K562 (cell line): ENCODE measurements around the gene ERI2. TPM values are rescaled to one million over a fixed set of nuclear protein-coding genes. Genes with fewer than 3 reads are reported as not detected.
A peak's percentile ranks its signal among the peaks of the same experiment; 100 is the strongest.

ENCODE experiments used
- BRD9 ChIP-seq: fragments of 450-650 bp; IDR thresholded peaks from 2 replicates; pipeline ENCODE4 v1.6.1; 2018; ENCODE audit warnings: low read depth; ENCODE audit not compliant: partially characterized antibody
- CTBP1 ChIP-seq: fragments of 450-650 bp; IDR thresholded peaks from 2 replicates; pipeline ENCODE4 v1.6.1; 2016; ENCODE audit warnings: borderline replicate concordance
- ELF1 ChIP-seq: fragments of 200-800 bp; sonication (Bioruptor generic); IDR thresholded peaks from 2 replicates; pipeline ENCODE4 v1.6.1; 2016; ENCODE audit warnings: missing genetic modification characterization, missing compliant biosample characterization
- FOXJ2 ChIP-seq: fragments of 200-800 bp; sonication (Bioruptor generic); IDR thresholded peaks from 2 replicates; pipeline ENCODE4 v1.6.1; 2016; ENCODE audit warnings: missing genetic modification characterization, missing compliant biosample characterization
- HSF4 ChIP-seq: fragments of 250-450 bp; sonication (Bioruptor Pico); IDR thresholded peaks from 2 replicates; pipeline ENCODE4 v2.1.2; 2022; ENCODE audit warnings: mild to moderate bottlenecking, moderate library complexity, borderline replicate concordance
- KAT8 ChIP-seq: fragments of 450-650 bp; IDR thresholded peaks from 2 replicates; pipeline ENCODE4 v1.6.1; 2016; ENCODE audit warnings: low read depth, mild to moderate bottlenecking
- PTBP1 ChIP-seq: fragments of 200-400 bp; formaldehyde crosslinking; IDR thresholded peaks from 2 replicates; pipeline ENCODE4 v1.6.1; 2017; ENCODE audit warnings: low read depth, low read length
- SIN3A ChIP-seq, 2 experiments: fragments of 150-350 bp in 1 of 2; IDR thresholded peaks; 2 replicates each; pipeline ENCODE4 v1.6.1; 2011 to 2016; ENCODE audit warnings: borderline replicate concordance in 2 of 2, low read depth in 2 of 2, low read length in 2 of 2, mild to moderate bottlenecking in 2 of 2, moderate library complexity in 2 of 2; ENCODE audit not compliant: control insufficient read depth in 1 of 2
- SMAD3 ChIP-seq: fragments of 450-650 bp; formaldehyde crosslinking; conservative IDR thresholded peaks from 2 replicates; pipeline ENCODE4 v1.4.0; 2020; ENCODE audit warnings: mild to moderate bottlenecking
- TAF9B ChIP-seq: fragments of 450-650 bp; IDR thresholded peaks from 2 replicates; pipeline ENCODE4 v1.6.1; 2018; ENCODE audit warnings: mild to moderate bottlenecking; ENCODE audit not compliant: partially characterized antibody
- TCF7L2 ChIP-seq: fragments of 150-350 bp; IDR thresholded peaks from 2 replicates; pipeline ENCODE4 v1.6.1; 2016; ENCODE audit warnings: low read depth, mild to moderate bottlenecking, low read length, moderate library complexity
- XRCC3 ChIP-seq: fragments of 450-650 bp; IDR thresholded peaks from 2 replicates; pipeline ENCODE4 v1.6.1; 2017; ENCODE audit warnings: mild to moderate bottlenecking, moderate library complexity
- ZNF124 ChIP-seq: sonication (generic); formaldehyde crosslinking; IDR thresholded peaks from 2 replicates; pipeline ENCODE4 v1.8.1; 2022; ENCODE audit warnings: missing genetic modification reagents
- ZNF253 ChIP-seq: fragments of 250-450 bp; sonication (Bioruptor Pico); conservative IDR thresholded peaks from 2 replicates; pipeline ENCODE4 v1.6.1; 2021; ENCODE audit warnings: mild to moderate bottlenecking
- ZNF354B ChIP-seq: fragments of 250-450 bp; sonication (Bioruptor Pico); IDR thresholded peaks from 2 replicates; pipeline ENCODE4 v1.4.0; 2020
- ZNF584 ChIP-seq: fragments of 200-800 bp; sonication (Bioruptor generic); IDR thresholded peaks from 2 replicates; pipeline ENCODE4 v1.6.1; 2016; ENCODE audit warnings: low read depth, mild to moderate bottlenecking, missing genetic modification characterization, missing compliant biosample characterization
- ZNF609 ChIP-seq: sonication (generic); formaldehyde crosslinking; IDR thresholded peaks from 2 replicates; pipeline ENCODE4 v1.8.1; 2023; ENCODE audit warnings: missing genetic modification reagents, mild to moderate bottlenecking, borderline replicate concordance
- polyA plus RNA-seq, 8 experiments: library from polyadenylated mRNA; depleted of rRNA in 4 of 8; stranded (reverse) in 5 of 8; unstranded in 3 of 8; fragments of >200 nt; fragmentation: Nextera tagmentation in 2 of 8; fragmentation: Illumina TruSeq in 1 of 8; extraction: Ambion mirVana in 2 of 8; extraction: Trizol in 1 of 8; gene quantifications; 2 replicates each; pipeline versions ENCODE4 v1.2.1 to v1.2.3, GENCODE V29; 2011 to 2014; ENCODE audit warnings: inconsistent platforms in 1 of 8, missing spikeins in 1 of 8
- total RNA-seq, 7 experiments: library from RNA; depleted of rRNA in 6 of 7; stranded (reverse); fragments of >200 nt in 6 of 7; fragmentation: Illumina TruSeq in 2 of 7; extraction: Trizol in 2 of 7; gene quantifications; 2 replicates each; pipeline versions ENCODE4 v1.2.1 to v1.2.3, GENCODE V29; 2011 to 2021; ENCODE audit warnings: low replicate concordance in 1 of 7
- TF ChIP-seq, protein P1 (sequence below), 2 experiments: fragments of 250-450 bp in 1 of 2; fragments of 450-650 bp in 1 of 2; sonication (Bioruptor Pico) in 1 of 2; IDR thresholded peaks; 2 replicates each; pipeline versions ENCODE4 v1.6.1 to v1.8.0; 2016 to 2021; ENCODE audit warnings: mild to moderate bottlenecking in 2 of 2, moderate library complexity in 2 of 2, missing compliant biosample characterization in 1 of 2, missing genetic modification characterization in 1 of 2
- TF ChIP-seq, protein P2 (sequence below): sonication (generic); formaldehyde crosslinking; IDR thresholded peaks from 2 replicates; pipeline ENCODE4 v1.4.0; 2020; ENCODE audit warnings: mild to moderate bottlenecking, missing genetic modification reagents

The ERI2 gene
- total and polyA plus RNA-seq, 9 of the 15 experiments (the other 6 are each of a cell fraction or from before 2014, with no cell fraction given): 23.3 to 57.0 (median 48.1) TPM

DNA sequence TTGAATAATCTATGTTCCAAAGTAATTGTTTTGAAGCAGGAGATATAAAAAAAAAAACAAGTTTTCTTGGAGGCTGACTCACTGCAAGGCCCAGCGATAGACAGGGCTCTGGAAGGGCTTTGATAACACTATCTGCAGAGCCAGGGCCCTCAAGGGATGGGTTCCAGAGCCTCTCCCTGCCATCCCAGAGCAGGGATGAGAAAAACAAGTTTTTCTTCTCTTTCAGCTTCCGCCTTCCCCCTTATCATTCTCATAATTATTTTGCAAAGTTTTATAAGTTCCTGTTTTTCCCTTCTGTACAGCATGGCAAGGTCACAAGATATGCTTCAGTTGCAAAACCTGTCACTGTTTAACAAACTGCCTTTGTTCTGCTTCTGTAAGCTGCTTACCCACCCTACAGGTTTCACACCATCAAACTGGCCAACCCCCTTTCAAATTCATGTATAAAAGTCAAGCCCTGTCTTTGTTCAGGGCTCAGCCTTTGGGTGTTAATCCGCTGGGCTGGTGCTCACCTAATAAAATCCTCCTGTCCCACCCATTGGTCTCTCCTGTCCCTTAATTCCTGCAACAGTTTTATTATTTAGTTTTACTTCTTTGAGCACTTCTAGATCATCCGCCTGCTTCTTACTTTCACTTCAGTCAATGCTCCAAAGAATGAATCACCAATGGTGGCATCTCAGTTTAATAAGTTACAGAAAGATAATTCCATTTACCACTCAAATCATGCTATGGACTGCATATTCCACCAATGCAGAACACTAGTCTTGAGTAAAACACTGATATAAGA is 59.0 kb downstream of the ERI2 start (continued):
- TF ChIP-seq SIN3A (IDR thresholded peaks at IDR 0.05; ENCODE audit: borderline replicate concordance in 2 of 2, control insufficient read depth in 1 of 2, low read depth in 2 of 2, low read length in 2 of 2): no peak
- TF ChIP-seq, protein P1, sequence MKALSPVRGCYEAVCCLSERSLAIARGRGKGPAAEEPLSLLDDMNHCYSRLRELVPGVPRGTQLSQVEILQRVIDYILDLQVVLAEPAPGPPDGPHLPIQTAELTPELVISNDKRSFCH (CRISPR knock-in tag; IDR thresholded peaks at IDR 0.05): no peak
- TF ChIP-seq, protein P1 (tag; IDR thresholded peaks at IDR 0.05): peak; percentile 57
- no peak; the same call in none of the 2 replicates for TF ChIP-seq XRCC3
- no peak for TF ChIP-seq ZNF354B (CRISPR knock-in tag)
- peak; percentile 79 for TF ChIP-seq BRD9
- TF ChIP-seq ZNF124 (CRISPR knock-in tag): no peak
- no peak; the same call in 1 of the 2 replicates for TF ChIP-seq TCF7L2
- TF ChIP-seq SMAD3 (CRISPR knock-in tag): 0 out of 2 replicates have a peak, but pooled peaks have one; percentile 13
- peak; percentile 75; the same call in 1 of the 2 replicates for TF ChIP-seq HSF4
- peak; percentile 73; the same call in 1 of the 2 replicates for TF ChIP-seq ZNF584 (CRISPR knock-in tag)
- 0 out of 2 replicates have a peak, but pooled peaks have one; percentile 52 for TF ChIP-seq CTBP1
- no peak for TF ChIP-seq ZNF253 (CRISPR knock-in tag)
- TF ChIP-seq ZNF609 (CRISPR knock-in tag): no peak
- TF ChIP-seq ELF1 (tag): peak; percentile 69
- TF ChIP-seq TAF9B: no peak
- peak; percentile 26; the same call in 1 of the 2 replicates for TF ChIP-seq FOXJ2 (tag)
- TF ChIP-seq KAT8: no peak
- TF ChIP-seq PTBP1: no peak
- TF ChIP-seq, protein P2, sequence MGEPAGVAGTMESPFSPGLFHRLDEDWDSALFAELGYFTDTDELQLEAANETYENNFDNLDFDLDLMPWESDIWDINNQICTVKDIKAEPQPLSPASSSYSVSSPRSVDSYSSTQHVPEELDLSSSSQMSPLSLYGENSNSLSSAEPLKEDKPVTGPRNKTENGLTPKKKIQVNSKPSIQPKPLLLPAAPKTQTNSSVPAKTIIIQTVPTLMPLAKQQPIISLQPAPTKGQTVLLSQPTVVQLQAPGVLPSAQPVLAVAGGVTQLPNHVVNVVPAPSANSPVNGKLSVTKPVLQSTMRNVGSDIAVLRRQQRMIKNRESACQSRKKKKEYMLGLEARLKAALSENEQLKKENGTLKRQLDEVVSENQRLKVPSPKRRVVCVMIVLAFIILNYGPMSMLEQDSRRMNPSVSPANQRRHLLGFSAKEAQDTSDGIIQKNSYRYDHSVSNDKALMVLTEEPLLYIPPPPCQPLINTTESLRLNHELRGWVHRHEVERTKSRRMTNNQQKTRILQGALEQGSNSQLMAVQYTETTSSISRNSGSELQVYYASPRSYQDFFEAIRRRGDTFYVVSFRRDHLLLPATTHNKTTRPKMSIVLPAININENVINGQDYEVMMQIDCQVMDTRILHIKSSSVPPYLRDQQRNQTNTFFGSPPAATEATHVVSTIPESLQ (CRISPR knock-in tag): peak; percentile 41; the same call in 1 of the 2 replicates
